HG03139 (cell line): ENCODE data around the gene PRPSAP1.
"Not testable (repeated sequence)": the region's sequence is repeated elsewhere in the genome, so short reads cannot be mapped to it uniquely, and the experiment has no call there.

ENCODE experiments used
- ATAC-seq: cut with Tn5 transposase; IDR thresholded peaks from one replicate; pipeline ENCODE4 v1.9.1; 2021; ENCODE audit not compliant: unreplicated experiment

PRPSAP1 gene

DNA sequence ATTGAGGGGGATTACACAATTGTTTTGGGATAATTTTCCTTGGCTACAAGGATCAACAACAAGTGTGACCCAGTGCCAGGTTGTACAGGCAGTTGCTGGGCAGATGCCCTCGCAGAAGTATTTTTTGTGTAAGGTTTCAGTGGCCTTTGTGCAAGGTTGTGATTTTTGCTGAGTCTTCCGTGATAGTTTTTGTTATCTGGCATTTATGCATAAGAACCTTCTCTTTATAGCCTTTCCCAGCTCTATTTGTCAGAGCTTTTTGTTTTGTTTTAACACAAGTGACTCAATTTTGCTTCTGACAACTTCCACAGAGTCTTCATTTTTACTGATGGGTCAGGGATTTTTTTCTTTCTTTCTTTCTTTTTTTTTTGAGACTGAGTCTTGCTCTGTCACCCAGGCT lies 6.7 kb upstream of the PRPSAP1 start:
- ATAC-seq, result no peak

GRCh38 chr17:76359776-76360175 lies 6.1 kb upstream of the PRPSAP1 start:
- ATAC-seq, result not testable (repeated sequence)

GRCh38 chr17:76359375-76359774 lies 5.7 kb upstream of the PRPSAP1 start:
- no peak for ATAC-seq

GRCh38 chr17:76357597-76358158 lies 4.0 kb upstream of the PRPSAP1 start:
- ATAC-seq, result no peak

DNA sequence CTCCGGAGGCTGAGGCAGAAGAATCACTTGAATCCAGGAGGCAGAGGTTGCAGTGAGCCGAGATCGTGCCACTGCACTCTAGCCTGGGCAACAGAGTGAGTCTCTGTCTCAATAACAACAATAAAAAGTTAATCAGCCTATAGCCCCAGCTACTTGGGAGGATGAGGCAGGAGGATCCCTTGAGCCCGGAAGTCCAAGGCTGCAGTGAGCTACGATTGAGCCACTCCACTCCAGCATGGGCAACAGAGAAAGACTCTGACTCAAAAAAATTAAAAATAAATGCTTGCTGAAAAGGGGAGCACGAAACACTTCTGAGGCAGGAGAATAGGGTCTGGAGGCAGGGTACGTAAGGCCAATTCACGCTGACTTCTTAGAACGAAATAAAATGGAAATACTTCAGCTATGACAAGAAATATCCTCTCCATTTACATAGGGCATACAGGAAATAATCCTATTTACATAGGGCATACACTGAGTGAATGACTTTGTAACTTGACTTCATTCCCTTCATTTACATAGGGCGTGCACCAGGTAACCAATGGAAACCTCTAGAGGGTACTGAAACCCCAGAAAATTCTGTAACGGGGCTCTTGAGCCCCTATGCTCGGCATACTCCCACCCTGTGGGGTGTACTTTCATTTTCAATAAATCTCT lies 3.2 kb upstream of the PRPSAP1 start:
- ATAC-seq, result no peak

- ATAC-seq, result no peak
Measured at GRCh38 chr17:76354747-76355310, 1.1 kb upstream of the PRPSAP1 start.

GRCh38 chr17:76354317-76354729 lies 607 bp upstream of the PRPSAP1 start:
- ATAC-seq, result no peak

DNA sequence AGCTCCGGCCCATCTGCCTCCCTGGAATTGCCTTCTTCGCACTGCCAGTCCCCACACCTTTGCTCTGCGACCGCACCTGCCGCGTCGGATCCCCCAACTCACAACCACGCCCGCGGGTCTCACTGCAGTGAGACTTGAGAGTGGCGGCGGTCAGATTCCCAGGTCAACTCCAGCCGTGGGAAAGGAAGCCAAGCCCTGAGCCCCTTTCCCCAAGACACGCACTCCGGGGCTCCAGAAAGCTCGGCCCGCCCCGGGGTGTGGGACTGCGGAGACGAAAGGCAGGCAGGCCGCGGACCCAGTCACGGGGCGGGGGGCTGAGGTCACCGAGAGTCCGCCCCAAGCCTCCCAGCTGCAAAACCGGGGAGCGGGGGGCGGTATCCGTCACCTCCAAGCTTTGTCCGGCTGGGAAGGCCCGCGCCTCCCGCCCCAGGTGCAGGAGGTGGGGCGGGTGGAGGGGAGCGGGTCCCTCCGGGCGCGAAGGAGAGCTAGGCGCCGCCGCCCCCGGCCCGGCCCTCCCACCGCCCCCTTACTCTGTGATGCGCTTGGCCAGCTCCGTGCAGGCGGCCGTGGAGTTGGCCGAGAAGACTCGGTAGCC lies 615 bp downstream of the PRPSAP1 start:
- no peak for ATAC-seq

DNA sequence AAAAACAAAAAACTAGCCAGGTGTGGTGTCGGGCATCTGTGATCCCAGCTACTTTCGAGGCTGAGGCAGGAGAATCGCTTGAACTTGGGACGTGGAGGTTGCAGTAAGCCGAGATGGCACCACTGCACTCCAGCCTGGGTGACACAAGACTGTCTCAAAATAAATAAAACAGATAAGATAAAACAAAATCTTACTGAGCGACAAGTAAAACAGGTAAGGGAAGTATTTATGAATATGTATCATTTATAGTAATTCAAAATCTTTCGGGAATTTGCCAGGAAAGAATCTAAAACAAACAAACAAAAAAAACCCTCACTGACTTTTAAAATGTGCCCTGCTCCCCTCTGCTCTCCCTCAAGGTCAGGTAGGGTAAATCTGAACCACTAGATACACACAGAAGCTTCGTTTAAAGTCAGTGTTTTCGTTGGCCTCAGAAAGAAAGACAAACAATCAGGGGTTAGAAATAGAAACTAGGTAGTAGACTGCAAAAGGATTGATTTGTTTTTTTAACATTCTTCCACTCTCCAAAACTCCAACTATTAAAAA lies 2.1 kb downstream of the PRPSAP1 start:
- no peak for ATAC-seq

DNA sequence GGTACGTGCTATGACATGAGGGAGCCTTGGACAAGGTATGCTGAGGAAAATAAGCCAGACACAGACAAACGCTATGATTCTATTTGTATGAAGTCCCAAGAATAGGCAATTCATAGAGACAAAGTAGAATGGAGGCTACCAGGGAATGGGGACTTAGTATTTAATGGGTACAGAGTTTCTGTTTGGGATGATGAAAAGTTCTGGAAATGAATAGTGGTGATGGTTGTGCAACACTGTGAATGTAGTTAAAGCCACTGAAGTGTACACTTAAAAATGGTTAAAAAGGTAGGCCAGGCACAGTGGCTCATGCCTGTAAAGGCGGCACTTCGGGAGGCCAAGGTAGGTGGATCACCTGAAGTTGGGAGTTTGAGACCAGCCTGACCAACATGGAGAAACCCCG lies 3.3 kb downstream of the PRPSAP1 start:
- ATAC-seq, result no peak

DNA sequence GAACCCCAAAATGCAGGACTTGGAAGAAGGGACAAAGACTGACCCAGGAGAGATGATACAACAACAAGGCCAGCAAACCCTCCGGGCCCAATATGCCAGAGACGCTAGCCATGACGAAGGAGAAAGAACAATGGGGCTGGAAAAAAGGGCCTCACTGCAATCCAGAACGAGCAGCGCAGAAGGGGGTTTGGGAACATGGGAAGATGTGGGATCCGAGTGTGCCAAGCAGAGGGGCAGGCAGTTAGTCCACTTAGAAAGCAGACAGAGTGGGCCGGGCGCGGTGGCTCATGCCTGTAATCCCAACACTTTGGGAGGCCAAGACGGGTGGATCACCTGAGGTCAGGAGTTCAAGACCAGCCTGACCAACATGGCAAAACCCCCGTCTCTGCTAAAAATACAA lies 6.8 kb downstream of the PRPSAP1 start:
- ATAC-seq, result not testable (repeated sequence)

DNA sequence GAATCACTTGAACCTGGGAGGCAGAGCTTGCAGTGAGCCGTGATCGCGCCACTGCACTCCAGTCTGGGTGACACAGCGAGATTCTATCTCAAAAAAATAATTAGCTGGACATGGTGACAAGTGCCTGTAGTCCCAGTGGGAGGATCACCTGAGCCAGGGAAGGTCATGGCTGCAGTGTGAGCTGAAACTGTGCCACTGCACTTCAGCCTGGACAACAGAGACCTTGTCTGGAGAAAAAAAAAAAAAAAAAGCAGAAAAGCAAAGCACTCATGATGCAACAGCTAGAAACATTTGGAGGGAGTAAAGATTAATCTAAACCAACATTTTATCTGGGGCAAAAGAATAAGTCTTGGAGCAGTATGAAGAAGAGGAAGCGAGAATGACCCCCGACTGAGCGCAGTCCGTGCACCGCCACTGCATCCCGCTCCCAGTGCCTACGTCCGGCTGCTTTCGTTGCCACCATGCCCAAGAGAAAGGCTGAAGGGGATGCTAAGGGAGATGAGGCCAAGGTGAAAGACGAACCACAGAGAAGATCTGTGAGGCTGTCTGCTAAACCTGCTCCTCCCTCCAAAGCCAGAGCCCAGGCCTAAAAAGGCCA lies 8.2 kb downstream of the PRPSAP1 start:
- ATAC-seq, result no peak

DNA sequence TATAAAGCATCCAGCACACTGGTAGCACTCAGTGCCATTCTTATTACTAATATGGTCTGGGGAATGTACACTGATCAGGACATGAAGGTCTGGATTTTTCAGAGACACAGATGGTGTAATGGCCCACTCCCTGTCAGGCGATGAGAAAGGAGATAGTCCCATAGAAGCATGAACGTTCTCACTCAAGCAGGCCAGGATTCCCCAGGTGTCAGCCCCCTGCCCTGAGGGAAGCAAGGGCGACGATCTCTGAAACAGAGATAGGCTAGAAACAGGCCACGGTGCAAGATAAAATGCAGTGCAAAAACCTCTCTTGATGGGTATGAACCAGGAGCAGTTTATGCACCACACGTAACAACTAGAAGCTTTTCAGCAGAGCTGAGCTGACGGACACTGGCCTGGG lies 10.6 kb downstream of the PRPSAP1 start:
- ATAC-seq, result no peak

- no peak for ATAC-seq
Measured at GRCh38 chr17:76341301-76341700, 12.4 kb downstream of the PRPSAP1 start.

- ATAC-seq, result no peak
Measured at GRCh38 chr17:76337413-76337777, 16.3 kb downstream of the PRPSAP1 start.

GRCh38 chr17:76336756-76337412 lies 16.8 kb downstream of the PRPSAP1 start:
- ATAC-seq, result no peak

DNA sequence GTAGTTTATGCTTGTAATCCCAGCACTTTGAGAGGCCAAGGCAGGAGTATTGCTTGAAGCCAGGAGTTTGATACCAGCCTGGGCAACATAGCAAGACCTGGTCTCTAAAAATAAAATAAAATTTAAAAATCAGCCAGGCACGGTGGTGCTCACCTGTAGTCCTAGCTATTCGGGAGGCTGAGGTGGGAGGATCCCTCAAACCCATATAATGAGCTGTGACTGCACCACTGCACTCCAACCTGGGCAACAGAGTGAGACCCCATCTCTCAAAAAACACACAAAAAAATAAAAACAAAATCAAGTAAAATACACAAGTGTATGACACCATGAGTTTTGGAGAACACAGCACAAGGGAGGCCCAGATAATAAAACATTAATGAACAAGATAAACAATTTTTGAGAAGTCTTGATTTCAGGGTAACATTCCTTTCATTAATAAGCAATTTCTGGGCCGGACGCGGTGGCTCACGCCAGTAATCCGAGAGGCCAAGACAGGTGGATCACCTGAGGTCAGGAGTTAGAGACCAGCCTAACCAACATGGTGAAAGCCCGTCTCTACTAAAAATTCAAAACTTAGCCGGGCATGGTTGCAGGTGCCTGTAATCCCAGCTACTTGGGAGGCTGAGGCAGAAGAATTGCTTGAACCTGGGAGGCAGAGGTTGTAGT lies 17.9 kb downstream of the PRPSAP1 start:
- no peak for ATAC-seq

DNA sequence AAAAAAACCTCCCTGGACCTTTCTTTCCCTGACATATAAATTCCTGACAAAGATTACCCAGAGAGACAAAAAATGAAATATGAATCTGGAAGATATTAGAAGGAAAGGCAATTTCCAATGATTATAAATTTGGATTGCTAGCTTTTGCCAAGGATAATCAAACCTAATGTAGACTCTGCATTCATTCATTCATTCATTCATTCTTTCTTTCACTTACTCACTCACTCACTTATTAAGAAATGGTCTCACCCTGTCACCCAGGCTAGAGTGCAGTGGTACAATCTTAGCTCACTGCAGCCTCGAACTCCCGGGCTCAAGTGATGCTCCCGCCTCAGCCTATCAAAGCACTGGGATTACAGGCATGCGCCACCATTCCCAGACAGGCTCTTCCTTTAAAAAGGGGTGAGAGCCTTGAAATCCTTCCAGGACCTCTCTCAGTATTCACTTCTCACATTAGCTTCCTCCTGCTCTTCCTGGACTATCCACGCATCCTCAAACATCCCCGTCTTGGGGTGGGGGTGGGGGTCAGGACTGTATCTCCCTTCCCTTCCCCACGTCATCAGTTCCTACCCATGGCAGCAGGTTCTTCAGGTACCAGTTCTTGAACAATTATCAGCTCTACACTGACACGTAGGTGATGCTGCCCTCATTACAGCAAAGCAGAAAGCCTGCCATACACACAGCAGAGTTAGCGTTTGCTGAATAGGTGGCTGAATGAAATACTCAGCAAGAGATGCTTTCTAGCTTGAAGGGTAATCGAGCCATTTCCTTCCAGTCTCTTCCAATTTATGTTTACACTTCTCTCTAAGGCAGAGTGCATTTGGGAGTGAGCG lies 19.8 kb downstream of the PRPSAP1 start:
- no peak for ATAC-seq

GRCh38 chr17:76331083-76331482 lies 22.6 kb downstream of the PRPSAP1 start:
- ATAC-seq, result no peak

DNA sequence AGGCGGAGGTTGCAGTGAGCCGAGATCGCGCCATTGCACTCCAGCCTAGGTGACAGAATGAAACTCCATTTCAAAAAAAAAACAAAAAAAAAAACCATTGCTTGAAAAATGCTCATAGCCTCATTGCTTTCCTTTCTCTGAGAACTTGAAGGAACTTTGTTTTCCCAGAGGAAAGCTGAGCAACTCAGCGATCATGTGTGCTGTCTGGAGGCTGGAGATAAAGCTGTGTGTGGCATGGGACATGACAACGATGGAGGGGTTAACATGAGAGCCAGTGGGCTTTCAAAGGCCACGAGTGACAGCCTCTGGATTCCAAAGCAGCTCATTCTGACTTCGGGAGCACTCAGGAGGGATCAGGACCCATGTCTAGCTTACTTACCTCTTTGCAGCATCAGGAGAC lies 24.1 kb downstream of the PRPSAP1 start:
- ATAC-seq, result no peak
